CD14-positive monocyte (primary cell): ENCODE results near the gene RUNX2. TPM values are rescaled to one million over a fixed set of nuclear protein-coding genes. Genes with fewer than 3 reads are reported as not detected.

Experiments
- DNase-seq, 3 donors: peaks; one replicate each; pipeline ENCODE4 v3.0.0-alpha.2; 2011 to 2022
- H2AFZ ChIP-seq: 2 replicates; pipeline ENCODE4 v1.6.0; 2012; ENCODE audit warnings: mild to moderate bottlenecking, low read depth, low read length, inconsistent platforms; ENCODE audit not compliant: insufficient read depth, poor library complexity, severe bottlenecking
- H3K27ac ChIP-seq, 2 donors: 1 replicate in 1 of 2; 2 replicates in 1 of 2; pipeline ENCODE4 v1.5.1; 2012 to 2013; ENCODE audit warnings: low read length in 2 of 2, control low read depth in 1 of 2, inconsistent platforms in 1 of 2, low read depth in 1 of 2, mild to moderate bottlenecking in 1 of 2
- H3K27me3 ChIP-seq, 2 donors: one replicate each; pipeline versions ENCODE4 v1.6.0 to v1.6.1; 2011 to 2013; ENCODE audit warnings: low read length in 2 of 2; ENCODE audit not compliant: control insufficient read depth in 2 of 2, insufficient read depth in 2 of 2
- H3K36me3 ChIP-seq, 2 donors: replicated peaks in 1 of 2; 1 replicate in 1 of 2; 2 replicates in 1 of 2; pipeline versions ENCODE4 v1.5.1 to v1.6.1; 2012 to 2013; ENCODE audit warnings: low read length in 2 of 2, control low read depth in 1 of 2, inconsistent platforms in 1 of 2, mild to moderate bottlenecking in 1 of 2; ENCODE audit not compliant: insufficient read depth in 2 of 2, control insufficient read depth in 1 of 2
- H3K4me1 ChIP-seq, 2 donors: 1 replicate in 1 of 2; 2 replicates in 1 of 2; pipeline versions ENCODE4 v1.5.1 to v1.6.1; 2012 to 2013; ENCODE audit warnings: low read length in 2 of 2, control low read depth in 1 of 2, inconsistent platforms in 1 of 2, mild to moderate bottlenecking in 1 of 2, moderate library complexity in 1 of 2; ENCODE audit not compliant: insufficient read depth in 2 of 2, control insufficient read depth in 1 of 2
- H3K4me2 ChIP-seq: replicated peaks from 2 replicates; pipeline ENCODE3; 2012; ENCODE audit warnings: low read length, moderate library complexity, mild to moderate bottlenecking; ENCODE audit not compliant: poor library complexity, severe bottlenecking; ENCODE audit errors: extremely low read depth
- H3K4me3 ChIP-seq, 3 experiments: fragments of 200-600 bp in 1 of 3; sonication (generic) in 1 of 3; replicated peaks in 1 of 3; 1 replicate in 2 of 3; 2 replicates in 1 of 3; pipeline ENCODE4 v1.5.1; 2011 to 2013; ENCODE audit warnings: low read length in 3 of 3, mild to moderate bottlenecking in 3 of 3, control low read depth in 2 of 3, low read depth in 2 of 3, inconsistent platforms in 1 of 3, moderate library complexity in 1 of 3
- H3K79me2 ChIP-seq: 2 replicates; pipeline ENCODE4 v1.6.0; 2012; ENCODE audit warnings: mild to moderate bottlenecking, control low read depth, inconsistent platforms, low read length, moderate library complexity; ENCODE audit not compliant: insufficient read depth
- H3K9ac ChIP-seq: 2 replicates; pipeline ENCODE4 v1.6.0; 2017; ENCODE audit warnings: low read length, mild to moderate bottlenecking; ENCODE audit not compliant: insufficient read depth, poor library complexity, severe bottlenecking
- H3K9me3 ChIP-seq, 2 donors: replicated peaks in 1 of 2; 1 replicate in 1 of 2; 2 replicates in 1 of 2; pipeline versions ENCODE4 v1.5.1 to v1.6.1; 2012 to 2013; ENCODE audit warnings: low read length in 2 of 2, control low read depth in 1 of 2; ENCODE audit not compliant: control insufficient read depth in 1 of 2, insufficient read depth in 1 of 2
- H4K20me1 ChIP-seq: 2 replicates; pipeline ENCODE4 v1.6.0; 2012; ENCODE audit warnings: mild to moderate bottlenecking, low read length, control low read depth, moderate library complexity; ENCODE audit not compliant: insufficient read depth
- H3K27ac Mint-ChIP-seq, 7 donors: one replicate each; pipeline ENCODE4 v1.8.0; 2020; ENCODE audit warnings: mild to moderate bottlenecking in 7 of 7, mixed read lengths in 7 of 7, moderate library complexity in 6 of 7, inconsistent platforms in 2 of 7
- H3K27me3 Mint-ChIP-seq, 3 donors: one replicate each; pipeline ENCODE4 v1.8.0; 2021 to 2022; ENCODE audit warnings: low read depth in 3 of 3, mild to moderate bottlenecking in 3 of 3, mixed read lengths in 3 of 3, moderate library complexity in 3 of 3, inconsistent platforms in 1 of 3
- H3K36me3 Mint-ChIP-seq, 2 donors: one replicate each; pipeline ENCODE4 v1.8.0; 2020; ENCODE audit warnings: mixed read lengths in 2 of 2, inconsistent platforms in 1 of 2, mild to moderate bottlenecking in 1 of 2
- H3K4me1 Mint-ChIP-seq: one replicate; pipeline ENCODE4 v1.8.0; 2020; ENCODE audit warnings: mild to moderate bottlenecking, mixed read lengths
- H3K4me3 Mint-ChIP-seq, 2 donors: one replicate each; pipeline ENCODE4 v1.8.0; 2020; ENCODE audit warnings: mild to moderate bottlenecking in 2 of 2, mixed read lengths in 2 of 2, moderate library complexity in 1 of 2
- H3K9me3 Mint-ChIP-seq, 7 donors: one replicate each; pipeline ENCODE4 v1.8.0; 2020 to 2022; ENCODE audit warnings: mixed read lengths in 7 of 7, mild to moderate bottlenecking in 6 of 7, moderate library complexity in 6 of 7, inconsistent platforms in 2 of 7
- CTCF ChIP-seq: fragments of 200-600 bp; IDR thresholded peaks from one replicate; pipeline ENCODE4 v1.8.0; 2022; ENCODE audit warnings: antibody characterized with exemption, mild to moderate bottlenecking
- WGBS: methylation state at CpG from one replicate; pipeline ENCODE4 v1.1.5; 2013; ENCODE audit warnings: missing lambda C conversion rate; ENCODE audit not compliant: insufficient coverage; 5-methylcytosine and 5-hydroxymethylcytosine counted together
- intact Hi-C, 2 donors: fragments of 100-400 bp; cut with micrococcal nuclease; formaldehyde crosslinking; loops; one replicate each; pipeline versions ENCODE4 v1.15.0 to v1.15.1; 2023
- polyA plus RNA-seq, 3 donors: library from polyadenylated mRNA; depleted of rRNA in 1 of 3; unstranded in 2 of 3; stranded (reverse) in 1 of 3; fragments of 300-500 nt in 2 of 3; fragments of >200 nt in 1 of 3; fragmentation: Illumina TruSeq in 2 of 3; gene quantifications; 1 replicate in 2 of 3; 2 replicates in 1 of 3; pipeline ENCODE4 v1.2.3, GENCODE V29; 2012 to 2021

The RUNX2 gene
- polyA plus RNA-seq, 3 donors, result 1.3 to 5.0 (median 2.5) TPM

- no peak for DNase-seq
- Histone ChIP-seq H3K79me2 (no peaks in the 10 kb centered on the region), H4K20me1 (no peaks in the 10 kb centered on the region), H2AFZ (no peak overlapping the region), H3K4me1 (no peaks in the 10 kb centered on the region), H3K27me3 (no peaks in the 10 kb centered on the region), H3K4me2 (no peak overlapping the region), H3K9ac (no peak overlapping the region), H3K9me3 (no peaks in the 10 kb centered on the region), H3K4me3 (no peak overlapping the region), H3K27ac (no peak overlapping the region), H3K36me3 (no peaks in the 10 kb centered on the region)
- no peak for TF ChIP-seq CTCF
- H3K27me3 Mint-ChIP-seq, result peaks cover 0 to 4% (median 2%) of the 10 kb centered on the region in 3 donors
- peaks cover 0 to 3% (median 0%) of the 10 kb centered on the region in 7 donors for H3K9me3 Mint-ChIP-seq
- no peaks in the 10 kb centered on the region for H3K36me3 Mint-ChIP-seq
- WGBS, result no CpG with 5 or more reads among the region's 4 CpGs
- intact Hi-C loops, result no loop called here
- peaks cover 6% of the 10 kb centered on the region for H3K4me1 Mint-ChIP-seq
- no peak overlapping the region for H3K27ac Mint-ChIP-seq
- H3K4me3 Mint-ChIP-seq, result no peak overlapping the region
Measured at GRCh38 chr6:45630801-45631200, 302.7 kb downstream of the RUNX2 start.

GRCh38 chr6:45631396-45631795 is 303.3 kb downstream of the RUNX2 start:
- Mint-ChIP-seq H3K4me3 (no peak overlapping the region), H3K27ac (no peak overlapping the region), H3K4me1 (peaks cover 6% of the 10 kb centered on the region), H3K9me3 (peaks cover 0 to 3% (median 0%) of the 10 kb centered on the region in 7 donors), H3K27me3 (peaks cover 0 to 4% (median 0%) of the 10 kb centered on the region in 3 donors), H3K36me3 (no peaks in the 10 kb centered on the region)
- DNase-seq, result no peak
- H3K27me3 ChIP-seq, result no peaks in the 10 kb centered on the region
- no peak overlapping the region for H2AFZ ChIP-seq
- no peaks in the 10 kb centered on the region for H3K4me1 ChIP-seq
- no peaks in the 10 kb centered on the region for H4K20me1 ChIP-seq
- WGBS, result no CpG with 5 or more reads among the region's 3 CpGs
- no peaks in the 10 kb centered on the region for H3K36me3 ChIP-seq
- H3K9me3 ChIP-seq, result no peaks in the 10 kb centered on the region
- H3K27ac ChIP-seq, result no peak overlapping the region
- H3K4me3 ChIP-seq, result no peak overlapping the region
- intact Hi-C loops, result no loop called here
- H3K79me2 ChIP-seq, result no peaks in the 10 kb centered on the region
- H3K4me2 ChIP-seq, result no peak overlapping the region
- no peak for TF ChIP-seq CTCF
- H3K9ac ChIP-seq, result no peak overlapping the region
